GM12875 (cell line): ENCODE data around the gene FRMD8.

ENCODE experiments used
- H3K4me3 ChIP-seq: one replicate; pipeline ENCODE4 v1.5.1; 2011; ENCODE audit warnings: low read depth, low read length, control low read depth
- TF ChIP-seq, protein P1 (sequence below): IDR thresholded peaks from 2 replicates; pipeline ENCODE4 v1.5.1; 2011; ENCODE audit warnings: low read depth, mild to moderate bottlenecking, control low read depth, inconsistent platforms, low read length, moderate library complexity, borderline replicate concordance; ENCODE audit not compliant: insufficient read depth

The FRMD8 gene

DNA sequence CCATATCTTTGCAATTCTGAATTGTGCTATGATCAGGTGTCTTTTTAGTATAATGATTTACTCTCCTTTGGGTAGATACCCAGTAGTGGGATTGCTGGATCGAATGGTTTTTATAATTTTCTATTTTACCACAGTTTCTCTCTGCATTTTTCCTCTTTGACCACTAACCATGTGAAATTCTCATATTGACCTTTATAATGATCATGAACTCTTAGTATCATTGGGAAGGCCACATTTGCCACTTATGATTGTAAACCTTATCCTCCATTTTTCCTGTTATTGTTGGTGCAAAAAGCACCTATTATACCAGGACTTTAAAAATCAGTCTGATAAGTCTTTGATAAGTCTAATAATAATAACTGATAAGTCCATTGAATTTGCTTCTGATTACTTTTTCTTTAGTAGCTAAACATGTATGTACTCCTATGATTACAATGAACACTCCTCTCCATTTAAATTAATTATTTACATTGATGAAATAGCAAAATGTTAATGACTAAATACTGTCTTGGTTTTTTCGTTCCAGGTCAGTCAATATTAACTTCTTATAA, 45.7 kb downstream of the FRMD8 start:
- TF ChIP-seq, protein P1, sequence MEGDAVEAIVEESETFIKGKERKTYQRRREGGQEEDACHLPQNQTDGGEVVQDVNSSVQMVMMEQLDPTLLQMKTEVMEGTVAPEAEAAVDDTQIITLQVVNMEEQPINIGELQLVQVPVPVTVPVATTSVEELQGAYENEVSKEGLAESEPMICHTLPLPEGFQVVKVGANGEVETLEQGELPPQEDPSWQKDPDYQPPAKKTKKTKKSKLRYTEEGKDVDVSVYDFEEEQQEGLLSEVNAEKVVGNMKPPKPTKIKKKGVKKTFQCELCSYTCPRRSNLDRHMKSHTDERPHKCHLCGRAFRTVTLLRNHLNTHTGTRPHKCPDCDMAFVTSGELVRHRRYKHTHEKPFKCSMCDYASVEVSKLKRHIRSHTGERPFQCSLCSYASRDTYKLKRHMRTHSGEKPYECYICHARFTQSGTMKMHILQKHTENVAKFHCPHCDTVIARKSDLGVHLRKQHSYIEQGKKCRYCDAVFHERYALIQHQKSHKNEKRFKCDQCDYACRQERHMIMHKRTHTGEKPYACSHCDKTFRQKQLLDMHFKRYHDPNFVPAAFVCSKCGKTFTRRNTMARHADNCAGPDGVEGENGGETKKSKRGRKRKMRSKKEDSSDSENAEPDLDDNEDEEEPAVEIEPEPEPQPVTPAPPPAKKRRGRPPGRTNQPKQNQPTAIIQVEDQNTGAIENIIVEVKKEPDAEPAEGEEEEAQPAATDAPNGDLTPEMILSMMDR = no peak
- H3K4me3 ChIP-seq = no peak overlapping the region

DNA sequence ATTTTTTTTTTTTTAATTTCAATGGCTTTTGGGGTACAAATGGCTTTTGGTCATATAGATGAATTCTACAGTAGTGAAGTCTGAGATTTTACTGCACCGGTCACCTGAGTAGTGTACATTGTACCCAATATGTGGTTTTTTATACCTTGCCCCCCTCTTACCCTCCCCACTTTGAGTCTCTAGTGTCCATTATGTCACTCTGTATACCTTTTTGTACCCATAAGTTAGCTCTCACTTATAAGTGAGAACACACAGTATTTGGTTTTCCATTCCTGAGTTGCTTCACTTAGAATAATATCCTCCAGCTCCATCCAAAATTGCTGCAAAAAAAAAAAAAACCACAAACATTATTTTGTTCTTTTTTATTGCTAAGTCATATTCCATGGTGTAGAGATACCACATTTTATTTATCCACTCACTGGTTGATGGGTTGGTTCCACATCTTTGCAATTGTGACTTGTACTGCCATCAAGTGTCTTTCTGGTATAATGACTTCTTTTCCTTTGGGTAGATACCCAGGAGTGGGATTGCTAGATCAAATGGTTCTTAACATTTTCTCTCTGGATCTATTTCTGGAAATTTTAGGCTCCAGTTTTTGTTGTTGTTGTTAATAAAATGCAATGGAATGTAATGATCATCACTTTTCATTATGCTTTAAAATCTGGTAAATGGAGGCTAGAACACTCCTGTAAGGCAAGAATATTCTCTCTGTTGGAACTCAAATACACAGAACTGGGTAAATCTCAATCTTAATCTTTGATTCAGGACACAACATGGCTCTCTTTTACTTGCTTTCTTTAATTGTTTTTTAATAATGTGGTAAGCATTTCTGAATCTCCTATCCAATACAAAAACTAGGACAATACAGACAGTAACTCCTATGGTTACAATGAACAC, 46.5 kb downstream of the FRMD8 start:
- H3K4me3 ChIP-seq = no peak overlapping the region
- TF ChIP-seq, protein P1 = 0 out of 2 replicates have a peak, but pooled peaks have one; percentile 7

DNA sequence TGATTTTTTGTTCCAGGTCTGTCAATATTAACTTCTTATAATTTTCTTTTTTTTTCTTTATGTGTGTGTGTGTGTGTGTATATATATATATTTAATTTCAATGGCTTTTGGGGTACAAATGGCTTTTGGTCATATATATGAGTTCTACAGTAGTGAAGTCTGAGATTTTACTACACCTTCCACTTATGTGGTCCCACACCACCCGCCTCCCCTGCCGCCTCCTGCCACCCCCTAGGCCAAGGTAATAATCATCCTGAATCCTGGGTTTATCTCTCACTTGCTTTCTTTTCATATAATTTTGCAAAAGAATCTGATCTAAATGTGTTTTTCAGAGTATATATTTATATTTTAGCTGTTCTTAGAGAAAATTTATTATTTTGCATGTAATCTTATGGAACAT, 47.2 kb downstream of the FRMD8 start:
- TF ChIP-seq, protein P1 = no peak
- H3K4me3 ChIP-seq = no peak overlapping the region

DNA sequence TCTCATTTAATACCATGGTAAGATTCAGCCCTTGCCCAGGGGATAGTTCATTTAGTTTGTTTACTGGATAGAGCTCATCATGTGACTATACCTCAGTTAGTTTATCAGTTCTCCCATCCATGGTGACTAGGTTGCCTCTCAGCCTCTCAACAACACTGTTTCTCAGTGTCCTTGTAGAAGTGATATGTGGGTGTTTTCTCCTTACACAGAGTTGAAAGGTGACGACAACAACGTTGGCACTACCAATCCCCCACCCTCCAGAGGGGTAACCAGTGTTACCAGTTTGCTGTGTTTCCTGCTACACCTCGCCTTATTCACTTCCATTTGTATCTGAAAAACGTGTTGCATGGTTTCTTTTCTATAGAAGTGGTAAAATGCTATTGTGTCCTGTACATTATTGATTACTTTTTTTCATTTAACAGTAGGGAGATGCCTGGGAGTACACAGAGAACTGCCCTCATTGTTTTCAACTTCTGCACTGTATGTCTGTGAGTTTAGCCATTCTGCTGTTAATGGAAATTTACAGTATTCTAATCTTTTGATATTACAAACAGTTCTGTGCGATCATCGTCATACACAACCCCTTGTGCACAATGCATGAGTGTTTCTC, 47.7 kb downstream of the FRMD8 start:
- H3K4me3 ChIP-seq = no peak overlapping the region
- TF ChIP-seq, protein P1 = no peak

DNA sequence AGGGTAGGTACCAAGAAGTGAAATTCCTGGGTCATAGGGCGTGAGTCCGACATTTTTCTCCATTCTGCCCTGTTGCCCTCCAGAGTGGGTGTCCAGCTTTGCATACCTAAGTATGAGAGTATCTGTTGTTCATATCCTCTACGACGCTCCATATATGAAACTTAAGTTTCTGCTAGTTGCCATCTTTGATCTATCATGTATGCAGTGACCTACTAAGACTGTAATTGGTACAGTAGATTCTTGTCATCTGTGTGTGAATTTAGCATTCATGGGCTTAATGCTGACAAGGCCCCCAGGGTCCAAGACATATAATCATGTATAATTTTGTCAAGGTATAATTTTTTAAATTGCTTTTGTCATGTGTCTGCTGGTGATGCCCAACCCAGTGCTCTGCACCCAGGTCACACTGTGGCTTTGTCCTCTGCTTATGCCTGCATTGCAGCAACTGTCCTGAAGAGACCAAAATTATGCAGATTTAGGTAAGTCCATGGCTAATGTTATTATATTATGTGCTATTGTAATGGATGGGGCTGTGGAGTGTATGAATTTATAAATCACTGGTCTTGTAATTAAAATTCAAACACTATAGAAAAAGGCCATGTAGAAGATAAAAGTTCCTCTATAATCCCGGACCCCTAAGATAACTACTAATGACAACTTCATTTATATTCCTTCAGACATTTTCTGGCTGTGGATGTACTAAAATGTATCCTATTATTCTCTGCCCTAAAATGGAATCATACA, 48.4 kb downstream of the FRMD8 start:
- no peak overlapping the region for H3K4me3 ChIP-seq
- TF ChIP-seq, protein P1 = no peak

DNA sequence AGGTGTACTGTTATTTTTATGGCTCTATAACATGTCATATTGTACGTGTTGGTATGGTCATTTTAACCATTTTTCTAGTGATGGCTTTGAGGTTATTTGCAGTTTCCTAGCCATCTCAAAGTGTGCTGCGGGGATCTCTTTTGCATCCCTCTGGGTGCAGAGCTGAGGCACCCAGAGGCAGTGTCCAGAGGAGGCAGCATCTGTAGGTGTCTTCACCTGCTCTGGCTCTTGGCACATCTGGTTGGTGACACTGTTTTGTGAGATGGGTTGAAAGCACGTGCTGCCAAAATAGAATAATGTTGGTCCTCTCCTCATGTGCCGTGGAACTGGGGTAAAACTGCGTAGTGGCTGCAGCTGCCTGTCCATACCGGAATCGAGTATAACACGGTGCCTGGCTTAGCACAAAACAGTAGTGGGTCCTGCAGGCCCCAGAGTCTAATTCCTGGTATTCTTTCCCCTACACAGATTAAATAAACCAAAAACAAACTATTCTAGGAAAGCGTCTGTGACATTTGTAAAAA, 49.0 kb downstream of the FRMD8 start:
- TF ChIP-seq, protein P1 = no peak
- no peak overlapping the region for H3K4me3 ChIP-seq
